SIG-M5 (cell line): ENCODE measurements around the gene PIK3R5.
"Not testable (repeated sequence)": the region's sequence is repeated elsewhere in the genome, so short reads cannot be mapped to it uniquely, and the experiment has no call there.

ENCODE experiments used
- DNase-seq: peaks from one replicate; lab custom pipeline; 2025; lab: John Stamatoyannopoulos, UW

Gene PIK3R5

GRCh38 chr17:8984225-8984624 is 18.7 kb upstream of the PIK3R5 start:
- not testable (repeated sequence) for DNase-seq

GRCh38 chr17:8981443-8981842 is 15.9 kb upstream of the PIK3R5 start:
- no peak for DNase-seq

GRCh38 chr17:8979715-8980114 is 14.2 kb upstream of the PIK3R5 start:
- no peak for DNase-seq

GRCh38 chr17:8976638-8977037 is 11.1 kb upstream of the PIK3R5 start:
- no peak for DNase-seq

- no peak for DNase-seq
Observed at GRCh38 chr17:8975091-8975725, 9.7 kb upstream of the PIK3R5 start.

- no peak for DNase-seq
Observed at GRCh38 chr17:8969901-8970300, 4.4 kb upstream of the PIK3R5 start.

GRCh38 chr17:8968503-8968902 is 3.0 kb upstream of the PIK3R5 start:
- no peak for DNase-seq

GRCh38 chr17:8967861-8968260 is 2.4 kb upstream of the PIK3R5 start:
- DNase-seq = no peak

GRCh38 chr17:8966926-8967325 is 1.4 kb upstream of the PIK3R5 start:
- DNase-seq = peak; percentile 27

GRCh38 chr17:8964801-8965393 is 610 bp downstream of the PIK3R5 start:
- DNase-seq = no peak

GRCh38 chr17:8963647-8964258 is 1.8 kb downstream of the PIK3R5 start:
- DNase-seq = no peak

- DNase-seq = no peak
Observed at GRCh38 chr17:8963014-8963413, 2.5 kb downstream of the PIK3R5 start.

GRCh38 chr17:8961829-8962228 is 3.7 kb downstream of the PIK3R5 start:
- DNase-seq = no peak

GRCh38 chr17:8960325-8961140 is 5.0 kb downstream of the PIK3R5 start:
- no peak for DNase-seq

- no peak for DNase-seq
Observed at GRCh38 chr17:8959312-8959918, 6.1 kb downstream of the PIK3R5 start.

GRCh38 chr17:8957721-8958120 is 7.8 kb downstream of the PIK3R5 start:
- no peak for DNase-seq

- DNase-seq = no peak
Observed at GRCh38 chr17:8956465-8956902, 9.0 kb downstream of the PIK3R5 start.

GRCh38 chr17:8955021-8955959 is 10.2 kb downstream of the PIK3R5 start:
- DNase-seq = peak; percentile 32

- peak; percentile 77 for DNase-seq
Observed at GRCh38 chr17:8954339-8954738, 11.2 kb downstream of the PIK3R5 start.

GRCh38 chr17:8953156-8953885 is 12.2 kb downstream of the PIK3R5 start:
- no peak for DNase-seq
